Erythroblast (primary cell): ENCODE results near the gene ZKSCAN7.
"Not testable (repeated sequence)": the region's sequence is repeated elsewhere in the genome, so short reads cannot be mapped to it uniquely, and the experiment has no call there.

ENCODE experiments used
- GATA1 ChIP-seq: IDR thresholded peaks from 2 replicates; pipeline ENCODE4 v1.6.1; 2011; ENCODE audit warnings: low read depth, mild to moderate bottlenecking, control low read depth, low read length, moderate library complexity
- POLR2A ChIP-seq: IDR thresholded peaks from 2 replicates; pipeline ENCODE4 v1.6.1; 2011; ENCODE audit warnings: mild to moderate bottlenecking, low read length

DNA sequence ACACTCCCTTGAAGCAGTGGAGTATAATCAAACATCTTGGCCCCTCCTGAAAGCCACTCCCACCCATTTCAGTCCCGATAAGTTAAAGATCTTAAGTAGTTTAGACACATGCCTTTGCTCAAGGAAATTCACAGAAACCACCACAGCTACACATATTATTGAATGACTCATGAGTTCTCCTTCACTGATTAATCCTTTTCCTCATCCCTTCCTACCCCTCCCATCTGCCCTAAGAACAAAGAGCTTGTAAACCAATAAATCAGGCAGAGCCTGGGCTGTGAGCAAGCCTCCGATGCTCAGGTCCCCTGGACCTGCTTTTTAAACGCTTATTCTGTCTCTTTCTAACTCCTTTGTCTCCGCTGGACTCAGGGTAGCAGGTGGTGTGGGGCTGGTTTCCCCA, 20.3 kb upstream of the ZKSCAN7 start:
- TF ChIP-seq POLR2A, GATA1: not testable (repeated sequence)
